HEK293 (cell line): ENCODE data around the gene ZBTB39.

Experiments
- GLIS1 ChIP-seq: fragments of 450-650 bp; formaldehyde crosslinking; IDR thresholded peaks from 2 replicates; pipeline ENCODE4 v1.5.1; 2016; ENCODE audit warnings: missing biosample characterization, missing genetic modification characterization
- GLIS2 ChIP-seq: fragments of 450-650 bp; formaldehyde crosslinking; IDR thresholded peaks from 2 replicates; pipeline ENCODE4 v1.5.1; 2016; ENCODE audit warnings: missing biosample characterization, missing genetic modification characterization
- SP2 ChIP-seq: fragments of 450-650 bp; formaldehyde crosslinking; IDR thresholded peaks from 2 replicates; pipeline ENCODE4 v1.5.1; 2016; ENCODE audit warnings: missing biosample characterization, missing genetic modification characterization
- ZBTB17 ChIP-seq: fragments of 450-650 bp; formaldehyde crosslinking; IDR thresholded peaks from 2 replicates; pipeline ENCODE4 v1.5.1; 2016; ENCODE audit warnings: missing biosample characterization, missing genetic modification characterization
- ZEB2 ChIP-seq: fragments of 450-650 bp; formaldehyde crosslinking; IDR thresholded peaks from 2 replicates; pipeline ENCODE4 v1.5.1; 2016; ENCODE audit warnings: missing biosample characterization, missing genetic modification characterization
- ZFP37 ChIP-seq: fragments of 450-650 bp; formaldehyde crosslinking; IDR thresholded peaks from 2 replicates; pipeline ENCODE4 v1.5.1; 2016; ENCODE audit warnings: missing biosample characterization, missing genetic modification characterization
- ZNF10 ChIP-seq: fragments of 450-650 bp; formaldehyde crosslinking; IDR thresholded peaks from 2 replicates; pipeline ENCODE4 v1.5.1; 2017; ENCODE audit warnings: missing biosample characterization, missing genetic modification characterization
- ZNF138 ChIP-seq: fragments of 450-650 bp; formaldehyde crosslinking; IDR thresholded peaks from 2 replicates; pipeline ENCODE4 v1.5.1; 2016; ENCODE audit warnings: missing biosample characterization, missing genetic modification characterization, borderline replicate concordance
- ZNF140 ChIP-seq: fragments of 450-650 bp; formaldehyde crosslinking; IDR thresholded peaks from 2 replicates; pipeline ENCODE4 v1.5.1; 2016; ENCODE audit warnings: missing biosample characterization, missing genetic modification characterization
- ZNF174 ChIP-seq: fragments of 450-650 bp; formaldehyde crosslinking; IDR thresholded peaks from 2 replicates; pipeline ENCODE4 v1.5.0; 2017; ENCODE audit warnings: missing biosample characterization, mild to moderate bottlenecking, missing genetic modification characterization
- ZNF2 ChIP-seq: fragments of 450-650 bp; formaldehyde crosslinking; IDR thresholded peaks from 2 replicates; pipeline ENCODE4 v1.5.1; 2016; ENCODE audit warnings: missing biosample characterization, missing genetic modification characterization
- ZNF266 ChIP-seq: fragments of 450-650 bp; formaldehyde crosslinking; IDR thresholded peaks from 2 replicates; pipeline ENCODE4 v1.5.1; 2016; ENCODE audit warnings: missing biosample characterization, missing genetic modification characterization, low read depth
- ZNF366 ChIP-seq: fragments of 450-650 bp; formaldehyde crosslinking; conservative IDR thresholded peaks from 2 replicates; pipeline ENCODE4 v1.5.1; 2016; ENCODE audit warnings: missing biosample characterization, missing genetic modification characterization
- ZNF423 ChIP-seq: fragments of 450-650 bp; formaldehyde crosslinking; IDR thresholded peaks from 2 replicates; pipeline ENCODE4 v1.5.1; 2016; ENCODE audit warnings: missing biosample characterization, missing genetic modification characterization
- ZNF510 ChIP-seq: fragments of 450-650 bp; formaldehyde crosslinking; IDR thresholded peaks from 2 replicates; pipeline ENCODE4 v1.5.1; 2018; ENCODE audit warnings: mild to moderate bottlenecking, missing genetic modification characterization, missing biosample characterization; ENCODE audit not compliant: insufficient replicate concordance
- ZNF548 ChIP-seq: fragments of 450-650 bp; formaldehyde crosslinking; IDR thresholded peaks from 2 replicates; pipeline ENCODE4 v1.5.1; 2016; ENCODE audit warnings: missing biosample characterization, missing genetic modification characterization
- ZNF549 ChIP-seq: fragments of 450-650 bp; IDR thresholded peaks from 2 replicates; pipeline ENCODE4 v1.5.1; 2018; ENCODE audit warnings: missing biosample characterization, missing genetic modification characterization, mild to moderate bottlenecking, inconsistent platforms, moderate library complexity
- ZNF571 ChIP-seq: fragments of 450-650 bp; formaldehyde crosslinking; IDR thresholded peaks from 2 replicates; pipeline ENCODE4 v1.5.0; 2017; ENCODE audit warnings: missing biosample characterization, missing genetic modification characterization
- ZNF747 ChIP-seq: fragments of 450-650 bp; formaldehyde crosslinking; IDR thresholded peaks from 2 replicates; pipeline ENCODE4 v1.5.1; 2016; ENCODE audit warnings: missing biosample characterization, missing genetic modification characterization
- ZNF776 ChIP-seq: fragments of 450-650 bp; formaldehyde crosslinking; IDR thresholded peaks from 2 replicates; pipeline ENCODE4 v1.5.0; 2017; ENCODE audit warnings: missing biosample characterization, missing genetic modification characterization, borderline replicate concordance
- TF ChIP-seq, protein P1 (sequence below): fragments of 450-650 bp; formaldehyde crosslinking; IDR thresholded peaks from 2 replicates; pipeline ENCODE4 v1.5.1; 2017; ENCODE audit warnings: missing biosample characterization, missing genetic modification characterization
- TF ChIP-seq, protein P2 (sequence below): fragments of 450-650 bp; formaldehyde crosslinking; IDR thresholded peaks from 2 replicates; pipeline ENCODE4 v1.5.1; 2017; ENCODE audit warnings: missing biosample characterization, missing genetic modification characterization
- TF ChIP-seq, protein P3 (sequence below): fragments of 450-650 bp; formaldehyde crosslinking; IDR thresholded peaks from 2 replicates; pipeline ENCODE4 v1.5.1; 2016; ENCODE audit warnings: missing biosample characterization, missing genetic modification characterization, borderline replicate concordance
- TF ChIP-seq, protein P4 (sequence below): fragments of 450-650 bp; formaldehyde crosslinking; IDR thresholded peaks from 2 replicates; pipeline ENCODE4 v1.5.1; 2016; ENCODE audit warnings: missing biosample characterization, missing genetic modification characterization
- TF ChIP-seq, protein P5 (sequence below): fragments of 450-650 bp; formaldehyde crosslinking; IDR thresholded peaks from 2 replicates; pipeline ENCODE4 v1.5.1; 2016; ENCODE audit warnings: missing biosample characterization, missing genetic modification characterization
- TF ChIP-seq, protein P6 (sequence below): fragments of 450-650 bp; formaldehyde crosslinking; IDR thresholded peaks from 2 replicates; pipeline ENCODE4 v1.5.1; 2016; ENCODE audit warnings: missing biosample characterization, missing genetic modification characterization

Gene ZBTB39

DNA sequence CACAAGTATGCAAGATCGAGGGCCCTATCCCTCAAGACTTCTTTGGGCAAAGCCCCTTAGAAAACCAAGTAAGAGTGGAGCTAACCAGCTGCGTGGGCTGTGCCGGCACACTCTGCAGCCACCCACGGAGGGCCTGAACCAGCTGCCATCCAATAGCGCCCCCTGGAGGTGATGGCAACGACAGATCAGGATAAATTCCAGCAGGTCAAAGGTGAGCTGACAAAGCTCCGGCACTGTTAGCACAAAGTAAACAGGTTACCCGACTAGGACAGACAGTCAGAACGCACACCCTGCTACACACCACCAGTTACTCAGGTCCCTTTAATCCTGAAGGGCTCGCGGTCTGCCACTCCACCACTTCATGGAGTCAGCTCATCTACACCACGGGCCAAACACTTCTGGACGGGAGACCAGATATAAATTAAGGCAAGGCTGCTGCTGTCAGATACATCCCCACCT lies 4.9 kb downstream of the ZBTB39 start (continued):
- TF ChIP-seq GLIS1 (tag by site-specific recombination) (peak; percentile 73), SP2 (no peak), ZNF266 (tag by site-specific recombination) (no peak), ZBTB17 (no peak), ZNF366 (tag by site-specific recombination) (no peak), ZNF174 (tag by site-specific recombination) (no peak), ZNF549 (tag by site-specific recombination) (no peak), ZNF2 (peak; percentile 95), ZNF776 (no peak), ZNF10 (tag by site-specific recombination) (no peak), ZNF510 (tag by site-specific recombination) (no peak), ZEB2 (tag by site-specific recombination) (peak; percentile 57), ZNF548 (tag by site-specific recombination) (no peak), ZNF423 (no peak), ZNF138 (no peak), ZNF571 (no peak), GLIS2 (no peak), ZNF140 (tag by site-specific recombination) (no peak), ZFP37 (tag by site-specific recombination) (no peak), ZNF747 (tag by site-specific recombination) (no peak)
- TF ChIP-seq, protein P1, sequence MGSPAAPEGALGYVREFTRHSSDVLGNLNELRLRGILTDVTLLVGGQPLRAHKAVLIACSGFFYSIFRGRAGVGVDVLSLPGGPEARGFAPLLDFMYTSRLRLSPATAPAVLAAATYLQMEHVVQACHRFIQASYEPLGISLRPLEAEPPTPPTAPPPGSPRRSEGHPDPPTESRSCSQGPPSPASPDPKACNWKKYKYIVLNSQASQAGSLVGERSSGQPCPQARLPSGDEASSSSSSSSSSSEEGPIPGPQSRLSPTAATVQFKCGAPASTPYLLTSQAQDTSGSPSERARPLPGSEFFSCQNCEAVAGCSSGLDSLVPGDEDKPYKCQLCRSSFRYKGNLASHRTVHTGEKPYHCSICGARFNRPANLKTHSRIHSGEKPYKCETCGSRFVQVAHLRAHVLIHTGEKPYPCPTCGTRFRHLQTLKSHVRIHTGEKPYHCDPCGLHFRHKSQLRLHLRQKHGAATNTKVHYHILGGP (tag by site-specific recombination): no peak
- TF ChIP-seq, protein P2, sequence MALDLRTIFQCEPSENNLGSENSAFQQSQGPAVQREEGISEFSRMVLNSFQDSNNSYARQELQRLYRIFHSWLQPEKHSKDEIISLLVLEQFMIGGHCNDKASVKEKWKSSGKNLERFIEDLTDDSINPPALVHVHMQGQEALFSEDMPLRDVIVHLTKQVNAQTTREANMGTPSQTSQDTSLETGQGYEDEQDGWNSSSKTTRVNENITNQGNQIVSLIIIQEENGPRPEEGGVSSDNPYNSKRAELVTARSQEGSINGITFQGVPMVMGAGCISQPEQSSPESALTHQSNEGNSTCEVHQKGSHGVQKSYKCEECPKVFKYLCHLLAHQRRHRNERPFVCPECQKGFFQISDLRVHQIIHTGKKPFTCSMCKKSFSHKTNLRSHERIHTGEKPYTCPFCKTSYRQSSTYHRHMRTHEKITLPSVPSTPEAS (tag by site-specific recombination): peak; percentile 27; the same call in 1 of the 2 replicates
- TF ChIP-seq, protein P3, sequence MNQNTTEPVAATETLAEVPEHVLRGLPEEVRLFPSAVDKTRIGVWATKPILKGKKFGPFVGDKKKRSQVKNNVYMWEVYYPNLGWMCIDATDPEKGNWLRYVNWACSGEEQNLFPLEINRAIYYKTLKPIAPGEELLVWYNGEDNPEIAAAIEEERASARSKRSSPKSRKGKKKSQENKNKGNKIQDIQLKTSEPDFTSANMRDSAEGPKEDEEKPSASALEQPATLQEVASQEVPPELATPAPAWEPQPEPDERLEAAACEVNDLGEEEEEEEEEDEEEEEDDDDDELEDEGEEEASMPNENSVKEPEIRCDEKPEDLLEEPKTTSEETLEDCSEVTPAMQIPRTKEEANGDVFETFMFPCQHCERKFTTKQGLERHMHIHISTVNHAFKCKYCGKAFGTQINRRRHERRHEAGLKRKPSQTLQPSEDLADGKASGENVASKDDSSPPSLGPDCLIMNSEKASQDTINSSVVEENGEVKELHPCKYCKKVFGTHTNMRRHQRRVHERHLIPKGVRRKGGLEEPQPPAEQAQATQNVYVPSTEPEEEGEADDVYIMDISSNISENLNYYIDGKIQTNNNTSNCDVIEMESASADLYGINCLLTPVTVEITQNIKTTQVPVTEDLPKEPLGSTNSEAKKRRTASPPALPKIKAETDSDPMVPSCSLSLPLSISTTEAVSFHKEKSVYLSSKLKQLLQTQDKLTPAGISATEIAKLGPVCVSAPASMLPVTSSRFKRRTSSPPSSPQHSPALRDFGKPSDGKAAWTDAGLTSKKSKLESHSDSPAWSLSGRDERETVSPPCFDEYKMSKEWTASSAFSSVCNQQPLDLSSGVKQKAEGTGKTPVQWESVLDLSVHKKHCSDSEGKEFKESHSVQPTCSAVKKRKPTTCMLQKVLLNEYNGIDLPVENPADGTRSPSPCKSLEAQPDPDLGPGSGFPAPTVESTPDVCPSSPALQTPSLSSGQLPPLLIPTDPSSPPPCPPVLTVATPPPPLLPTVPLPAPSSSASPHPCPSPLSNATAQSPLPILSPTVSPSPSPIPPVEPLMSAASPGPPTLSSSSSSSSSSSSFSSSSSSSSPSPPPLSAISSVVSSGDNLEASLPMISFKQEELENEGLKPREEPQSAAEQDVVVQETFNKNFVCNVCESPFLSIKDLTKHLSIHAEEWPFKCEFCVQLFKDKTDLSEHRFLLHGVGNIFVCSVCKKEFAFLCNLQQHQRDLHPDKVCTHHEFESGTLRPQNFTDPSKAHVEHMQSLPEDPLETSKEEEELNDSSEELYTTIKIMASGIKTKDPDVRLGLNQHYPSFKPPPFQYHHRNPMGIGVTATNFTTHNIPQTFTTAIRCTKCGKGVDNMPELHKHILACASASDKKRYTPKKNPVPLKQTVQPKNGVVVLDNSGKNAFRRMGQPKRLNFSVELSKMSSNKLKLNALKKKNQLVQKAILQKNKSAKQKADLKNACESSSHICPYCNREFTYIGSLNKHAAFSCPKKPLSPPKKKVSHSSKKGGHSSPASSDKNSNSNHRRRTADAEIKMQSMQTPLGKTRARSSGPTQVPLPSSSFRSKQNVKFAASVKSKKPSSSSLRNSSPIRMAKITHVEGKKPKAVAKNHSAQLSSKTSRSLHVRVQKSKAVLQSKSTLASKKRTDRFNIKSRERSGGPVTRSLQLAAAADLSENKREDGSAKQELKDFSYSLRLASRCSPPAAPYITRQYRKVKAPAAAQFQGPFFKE: no peak
- TF ChIP-seq, protein P4, sequence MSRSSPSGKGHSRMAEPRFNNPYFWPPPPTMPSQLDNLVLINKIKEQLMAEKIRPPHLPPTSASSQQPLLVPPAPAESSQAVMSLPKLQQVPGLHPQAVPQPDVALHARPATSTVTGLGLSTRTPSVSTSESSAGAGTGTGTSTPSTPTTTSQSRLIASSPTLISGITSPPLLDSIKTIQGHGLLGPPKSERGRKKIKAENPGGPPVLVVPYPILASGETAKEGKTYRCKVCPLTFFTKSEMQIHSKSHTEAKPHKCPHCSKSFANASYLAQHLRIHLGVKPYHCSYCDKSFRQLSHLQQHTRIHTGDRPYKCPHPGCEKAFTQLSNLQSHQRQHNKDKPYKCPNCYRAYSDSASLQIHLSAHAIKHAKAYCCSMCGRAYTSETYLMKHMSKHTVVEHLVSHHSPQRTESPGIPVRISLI: no peak
- TF ChIP-seq, protein P5, sequence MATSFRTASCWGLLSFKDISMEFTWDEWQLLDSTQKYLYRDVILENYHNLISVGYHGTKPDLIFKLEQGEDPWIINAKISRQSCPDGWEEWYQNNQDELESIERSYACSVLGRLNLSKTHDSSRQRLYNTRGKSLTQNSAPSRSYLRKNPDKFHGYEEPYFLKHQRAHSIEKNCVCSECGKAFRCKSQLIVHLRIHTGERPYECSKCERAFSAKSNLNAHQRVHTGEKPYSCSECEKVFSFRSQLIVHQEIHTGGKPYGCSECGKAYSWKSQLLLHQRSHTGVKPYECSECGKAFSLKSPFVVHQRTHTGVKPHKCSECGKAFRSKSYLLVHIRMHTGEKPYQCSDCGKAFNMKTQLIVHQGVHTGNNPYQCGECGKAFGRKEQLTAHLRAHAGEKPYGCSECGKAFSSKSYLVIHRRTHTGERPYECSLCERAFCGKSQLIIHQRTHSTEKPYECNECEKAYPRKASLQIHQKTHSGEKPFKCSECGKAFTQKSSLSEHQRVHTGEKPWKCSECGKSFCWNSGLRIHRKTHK: no peak
- TF ChIP-seq, protein P6, sequence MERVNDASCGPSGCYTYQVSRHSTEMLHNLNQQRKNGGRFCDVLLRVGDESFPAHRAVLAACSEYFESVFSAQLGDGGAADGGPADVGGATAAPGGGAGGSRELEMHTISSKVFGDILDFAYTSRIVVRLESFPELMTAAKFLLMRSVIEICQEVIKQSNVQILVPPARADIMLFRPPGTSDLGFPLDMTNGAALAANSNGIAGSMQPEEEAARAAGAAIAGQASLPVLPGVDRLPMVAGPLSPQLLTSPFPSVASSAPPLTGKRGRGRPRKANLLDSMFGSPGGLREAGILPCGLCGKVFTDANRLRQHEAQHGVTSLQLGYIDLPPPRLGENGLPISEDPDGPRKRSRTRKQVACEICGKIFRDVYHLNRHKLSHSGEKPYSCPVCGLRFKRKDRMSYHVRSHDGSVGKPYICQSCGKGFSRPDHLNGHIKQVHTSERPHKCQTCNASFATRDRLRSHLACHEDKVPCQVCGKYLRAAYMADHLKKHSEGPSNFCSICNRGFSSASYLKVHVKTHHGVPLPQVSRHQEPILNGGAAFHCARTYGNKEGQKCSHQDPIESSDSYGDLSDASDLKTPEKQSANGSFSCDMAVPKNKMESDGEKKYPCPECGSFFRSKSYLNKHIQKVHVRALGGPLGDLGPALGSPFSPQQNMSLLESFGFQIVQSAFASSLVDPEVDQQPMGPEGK (tag by site-specific recombination): 0 out of 2 replicates have a peak, but pooled peaks have one; percentile 22
